K562 (cell line): ENCODE measurements around the gene SENP8. TPM values are rescaled to one million over a fixed set of nuclear protein-coding genes. Genes with fewer than 3 reads are reported as not detected.

Source experiments
- CAMTA2 ChIP-seq: fragments of 250-450 bp; sonication (Bioruptor Pico); conservative IDR thresholded peaks from 2 replicates; pipeline ENCODE4 v1.5.1; 2022
- CREM ChIP-seq: IDR thresholded peaks from 2 replicates; pipeline ENCODE4 v1.6.1; 2014; ENCODE audit warnings: antibody characterized with exemption, low read depth
- DEAF1 ChIP-seq: fragments of 450-650 bp; formaldehyde crosslinking; IDR thresholded peaks from 2 replicates; pipeline ENCODE4 v1.4.0; 2020; ENCODE audit warnings: mild to moderate bottlenecking, moderate library complexity
- MTF1 ChIP-seq: fragments of 250-450 bp; sonication (Bioruptor Pico); IDR thresholded peaks from 2 replicates; pipeline ENCODE4 v1.9.0; 2021; ENCODE audit warnings: moderate library complexity, mild to moderate bottlenecking, inconsistent platforms, borderline replicate concordance
- POLR2H ChIP-seq: IDR thresholded peaks from 2 replicates; pipeline ENCODE4 v1.6.1; 2016; ENCODE audit warnings: missing genetic modification characterization, low read depth, mild to moderate bottlenecking, control low read depth, missing compliant biosample characterization, moderate library complexity
- RAD21 ChIP-seq, 2 experiments: fragments of 250-450 bp in 1 of 2; fragments of 450-650 bp in 1 of 2; sonication (Bioruptor Pico) in 1 of 2; formaldehyde crosslinking in 1 of 2; IDR thresholded peaks in 1 of 2; conservative IDR thresholded peaks in 1 of 2; 2 replicates each; pipeline versions ENCODE4 v1.4.0 to v1.8.0; 2020 to 2022; ENCODE audit warnings: mild to moderate bottlenecking in 2 of 2, moderate library complexity in 1 of 2
- RB1 ChIP-seq: fragments of 450-650 bp; IDR thresholded peaks from 2 replicates; pipeline ENCODE4 v1.6.1; 2017; ENCODE audit warnings: low read depth, mild to moderate bottlenecking
- STAG1 ChIP-seq: sonication (generic); formaldehyde crosslinking; IDR thresholded peaks from 2 replicates; pipeline ENCODE4 v1.5.0; 2020; ENCODE audit warnings: missing genetic modification reagents, borderline replicate concordance
- TCF3 ChIP-seq: sonication (generic); formaldehyde crosslinking; IDR thresholded peaks from 2 replicates; pipeline ENCODE4 v1.4.0; 2020; ENCODE audit warnings: mild to moderate bottlenecking, missing genetic modification reagents
- TFAP4 ChIP-seq: sonication (generic); formaldehyde crosslinking; IDR thresholded peaks from 2 replicates; pipeline ENCODE4 v1.8.0; 2022; ENCODE audit warnings: missing genetic modification reagents, mild to moderate bottlenecking, moderate library complexity, borderline replicate concordance
- UBTF ChIP-seq, 2 experiments: IDR thresholded peaks; 2 replicates each; pipeline ENCODE4 v1.6.1; 2012; ENCODE audit warnings: improper control_type of control experiment in 2 of 2, low read depth in 2 of 2, low read length in 2 of 2, borderline replicate concordance in 1 of 2
- ZNF277 ChIP-seq: fragments of 250-450 bp; sonication (Bioruptor Pico); IDR thresholded peaks from 2 replicates; pipeline ENCODE4 v1.8.0; 2022; ENCODE audit warnings: inconsistent platforms, mild to moderate bottlenecking, moderate library complexity, borderline replicate concordance
- ZNF3 ChIP-seq: fragments of 250-450 bp; sonication (Bioruptor Pico); IDR thresholded peaks from 2 replicates; pipeline ENCODE4 v1.5.0; 2021; ENCODE audit warnings: mild to moderate bottlenecking, moderate library complexity
- ZNF707 ChIP-seq: fragments of 250-450 bp; sonication (Bioruptor Pico); conservative IDR thresholded peaks from 2 replicates; pipeline ENCODE4 v1.8.0; 2022; ENCODE audit warnings: inconsistent platforms, mild to moderate bottlenecking, moderate library complexity
- polyA plus RNA-seq, 8 experiments: library from polyadenylated mRNA; depleted of rRNA in 4 of 8; stranded (reverse) in 5 of 8; unstranded in 3 of 8; fragments of >200 nt; fragmentation: Nextera tagmentation in 2 of 8; fragmentation: Illumina TruSeq in 1 of 8; extraction: Ambion mirVana in 2 of 8; extraction: Trizol in 1 of 8; gene quantifications; 2 replicates each; pipeline versions ENCODE4 v1.2.1 to v1.2.3, GENCODE V29; 2011 to 2014; ENCODE audit warnings: inconsistent platforms in 1 of 8, missing spikeins in 1 of 8
- total RNA-seq, 7 experiments: library from RNA; depleted of rRNA in 6 of 7; stranded (reverse); fragments of >200 nt in 6 of 7; fragmentation: Illumina TruSeq in 2 of 7; extraction: Trizol in 2 of 7; gene quantifications; 2 replicates each; pipeline versions ENCODE4 v1.2.1 to v1.2.3, GENCODE V29; 2011 to 2021; ENCODE audit warnings: low replicate concordance in 1 of 7
- TF ChIP-seq, protein P1 (sequence below), 3 experiments: IDR thresholded peaks in 2 of 3; conservative IDR thresholded peaks in 1 of 3; 2 replicates each; pipeline ENCODE4 v1.5.1; 2011 to 2012; ENCODE audit warnings: low read length in 3 of 3, mild to moderate bottlenecking in 3 of 3, control low read depth in 2 of 3, improper control_type of control experiment in 1 of 3, inconsistent platforms in 1 of 3, low read depth in 1 of 3, mixed read lengths in 1 of 3, moderate library complexity in 1 of 3; ENCODE audit not compliant: insufficient read depth in 2 of 3

SENP8 gene
- total and polyA plus RNA-seq, 9 of the 15 experiments (the other 6 are each of a cell fraction or from before 2014, with no cell fraction given): 1.4 to 5.4 (median 2.4) TPM

DNA sequence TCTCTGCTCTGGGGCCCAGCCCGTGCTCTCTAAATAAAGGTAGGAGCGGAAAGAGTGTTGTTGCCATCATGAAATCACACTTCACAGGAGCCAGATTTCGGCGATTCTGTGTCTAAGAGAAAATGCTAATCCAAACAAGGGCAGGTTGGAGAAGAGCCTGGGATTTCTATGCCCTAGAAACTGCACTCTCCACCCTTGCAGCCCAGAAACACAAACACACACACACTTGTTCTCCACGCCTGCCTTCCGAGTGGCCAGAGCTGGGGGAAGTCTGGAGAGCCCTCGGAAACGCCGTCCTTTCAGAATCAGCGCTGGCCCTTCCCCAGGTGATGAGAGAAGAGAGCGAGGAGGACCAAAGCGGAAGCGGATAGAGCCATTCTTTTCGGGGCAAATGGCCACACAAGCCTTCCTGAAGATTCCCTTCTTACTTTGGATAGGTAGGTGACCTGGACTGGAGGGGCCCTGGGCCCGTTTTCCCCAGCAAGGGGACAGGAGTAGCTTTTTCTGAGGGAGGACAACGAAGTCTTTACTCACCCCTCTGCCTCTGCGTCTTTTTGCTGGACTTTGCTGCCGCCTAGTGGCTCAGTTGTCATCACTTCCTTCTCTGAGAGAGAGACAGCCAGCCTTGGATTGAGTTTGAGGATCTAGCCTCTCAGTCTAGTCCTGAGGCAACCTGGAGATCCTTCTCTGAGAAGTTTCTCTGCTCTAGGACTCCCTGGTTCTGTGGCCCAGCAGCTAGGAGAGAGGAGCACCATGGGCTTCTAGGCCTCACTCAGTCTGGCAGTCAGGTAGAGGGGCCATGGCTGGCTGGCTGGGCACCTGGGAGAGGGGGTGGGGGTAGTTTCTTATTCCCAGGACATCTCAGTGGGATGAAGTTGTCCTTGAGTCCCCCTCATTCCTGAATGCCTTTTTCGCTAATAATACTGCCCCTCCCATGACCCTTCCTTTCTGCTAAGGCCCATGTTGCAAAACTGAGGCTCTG, 37.7 kb downstream of the SENP8 start (continued):
- 0 out of 4 replicates have a peak, but pooled peaks of 1 of the 2 experiments have one; percentile 28 for TF ChIP-seq UBTF (IDR thresholded peaks at IDR 0.05; ENCODE audit: borderline replicate concordance in 1 of 2, low read depth in 2 of 2, low read length in 2 of 2)
- no peak for TF ChIP-seq ZNF3
- TF ChIP-seq ZNF277 (CRISPR knock-in tag): no peak
- peak; percentile 76 for TF ChIP-seq DEAF1
- TF ChIP-seq CAMTA2 (CRISPR knock-in tag): no peak
- 0 out of 2 replicates have a peak, but pooled peaks have one; percentile 49 for TF ChIP-seq RB1
- peak; percentile 14; the same call in 1 of the 2 replicates for TF ChIP-seq STAG1 (CRISPR knock-in tag)
- TF ChIP-seq CREM: peak; percentile 45
- TF ChIP-seq MTF1: no peak
- no peak for TF ChIP-seq TCF3
- TF ChIP-seq, protein P1, sequence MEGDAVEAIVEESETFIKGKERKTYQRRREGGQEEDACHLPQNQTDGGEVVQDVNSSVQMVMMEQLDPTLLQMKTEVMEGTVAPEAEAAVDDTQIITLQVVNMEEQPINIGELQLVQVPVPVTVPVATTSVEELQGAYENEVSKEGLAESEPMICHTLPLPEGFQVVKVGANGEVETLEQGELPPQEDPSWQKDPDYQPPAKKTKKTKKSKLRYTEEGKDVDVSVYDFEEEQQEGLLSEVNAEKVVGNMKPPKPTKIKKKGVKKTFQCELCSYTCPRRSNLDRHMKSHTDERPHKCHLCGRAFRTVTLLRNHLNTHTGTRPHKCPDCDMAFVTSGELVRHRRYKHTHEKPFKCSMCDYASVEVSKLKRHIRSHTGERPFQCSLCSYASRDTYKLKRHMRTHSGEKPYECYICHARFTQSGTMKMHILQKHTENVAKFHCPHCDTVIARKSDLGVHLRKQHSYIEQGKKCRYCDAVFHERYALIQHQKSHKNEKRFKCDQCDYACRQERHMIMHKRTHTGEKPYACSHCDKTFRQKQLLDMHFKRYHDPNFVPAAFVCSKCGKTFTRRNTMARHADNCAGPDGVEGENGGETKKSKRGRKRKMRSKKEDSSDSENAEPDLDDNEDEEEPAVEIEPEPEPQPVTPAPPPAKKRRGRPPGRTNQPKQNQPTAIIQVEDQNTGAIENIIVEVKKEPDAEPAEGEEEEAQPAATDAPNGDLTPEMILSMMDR (IDR thresholded peaks at IDR 0.05 in 2 of 3, conservative IDR thresholded peaks at IDR 0.05 in 1 of 3; ENCODE audit: insufficient read depth in 2 of 3, low read depth in 1 of 3, low read length in 3 of 3): peak; percentile 85 to 96 (median 93)
- no peak for TF ChIP-seq POLR2H (tag)
- peak; percentile 82 to 96 for TF ChIP-seq RAD21 (CRISPR knock-in tag; conservative IDR thresholded peaks at IDR 0.05 in 1 of 2, IDR thresholded peaks at IDR 0.05 in 1 of 2)
- TF ChIP-seq ZNF707 (CRISPR knock-in tag): no peak
- no peak for TF ChIP-seq TFAP4 (CRISPR knock-in tag)
